GM21367 (cell line): ENCODE results near the gene RIPOR1.
"Not testable (repeated sequence)": the region's sequence is repeated elsewhere in the genome, so short reads cannot be mapped to it uniquely, and the experiment has no call there.

Source experiments
- ATAC-seq: cut with Tn5 transposase; IDR thresholded peaks from one replicate; pipeline ENCODE4 v1.9.1; 2021; ENCODE audit not compliant: unreplicated experiment

Gene RIPOR1

GRCh38 chr16:67528222-67528869, at the start of gene RIPOR1:
TSS of gene RIPOR1 (plus strand) at chr16:67528829. CDS start at chr16:67538447, 9,618 bp downstream.
- ATAC-seq, result no peak

- ATAC-seq, result peak; percentile 75
Measured at GRCh38 chr16:67480833-67481560, 47.6 kb upstream of the RIPOR1 start, which contains the start of gene ATP6V0D1. TSS of gene ATP6V0D1 (minus strand) at chr16:67481157. CDS start at chr16:67481086, 71 bp downstream.

- no peak for ATAC-seq
Measured at GRCh38 chr16:67481561-67482232, 46.9 kb upstream of the RIPOR1 start.

GRCh38 chr16:67482233-67482924, 46.2 kb upstream of the RIPOR1 start:
- ATAC-seq, result no peak

GRCh38 chr16:67483150-67483549, 45.5 kb upstream of the RIPOR1 start, which contains the start of gene AGRP:
TSS of gene AGRP (minus strand) at chr16:67483547. CDS start at chr16:67483398, 149 bp downstream.
- no peak for ATAC-seq

- ATAC-seq, result no peak
Measured at GRCh38 chr16:67483731-67484525, 44.7 kb upstream of the RIPOR1 start.

- ATAC-seq, result no peak
Measured at GRCh38 chr16:67486805-67487204, 41.8 kb upstream of the RIPOR1 start.

GRCh38 chr16:67487561-67487960, 41.1 kb upstream of the RIPOR1 start:
- not testable (repeated sequence) for ATAC-seq

- no peak for ATAC-seq
Measured at GRCh38 chr16:67489401-67490083, 39.1 kb upstream of the RIPOR1 start.

GRCh38 chr16:67490335-67491096, 38.1 kb upstream of the RIPOR1 start:
- ATAC-seq, result no peak

- no peak for ATAC-seq
Measured at GRCh38 chr16:67499106-67499505, 29.5 kb upstream of the RIPOR1 start.

- no peak for ATAC-seq
Measured at GRCh38 chr16:67504031-67505021, 24.3 kb upstream of the RIPOR1 start.

GRCh38 chr16:67506468-67506867, 22.2 kb upstream of the RIPOR1 start:
- no peak for ATAC-seq

- ATAC-seq, result no peak
Measured at GRCh38 chr16:67509016-67509415, 19.6 kb upstream of the RIPOR1 start.

- ATAC-seq, result not testable (repeated sequence)
Measured at GRCh38 chr16:67513892-67514291, 14.7 kb upstream of the RIPOR1 start.

- ATAC-seq, result no peak
Measured at GRCh38 chr16:67514382-67514828, 14.2 kb upstream of the RIPOR1 start.

GRCh38 chr16:67516296-67517154, 12.1 kb upstream of the RIPOR1 start:
- ATAC-seq, result no peak
